ENCODE results near the gene RBM12. TPM values are rescaled to one million over a fixed set of nuclear protein-coding genes. Genes with fewer than 3 reads are reported as not detected.

Gene RBM12
- total and polyA plus RNA-seq, 4 donors = 3.4 to 20.0 (median 15.8) TPM

- Histone ChIP-seq H3K9me3 (ENCODE audit: control insufficient read depth in 4 of 4, low read length in 3 of 4) (no peaks in the 10 kb centered on the region), H3K9ac (ENCODE audit: low read depth in 1 of 2, low read length in 2 of 2) (no peak overlapping the region), H3K27ac (ENCODE audit: low read depth in 1 of 2, low read length in 2 of 2) (no peak overlapping the region), H3K4me1 (ENCODE audit: control insufficient read depth in 4 of 4, insufficient read depth in 4 of 4, low read length in 3 of 4) (peaks cover 0 to 4% (median 4%) of the 10 kb centered on the region in 4 donors), H3K36me3 (ENCODE audit: control insufficient read depth in 4 of 4, insufficient read depth in 3 of 4, low read depth in 1 of 4, low read length in 3 of 4) (peaks cover 10 to 57% (median 35%) of the 10 kb centered on the region in 4 donors), H3K4me3 (ENCODE audit: low read depth in 1 of 3, low read length in 3 of 3) (no peak overlapping the region), H3K27me3 (ENCODE audit: control insufficient read depth in 4 of 4, insufficient read depth in 4 of 4, low read length in 3 of 4) (no peaks in the 10 kb centered on the region)
- 90% methylated on average over 12 of the region's 12 CpGs for WGBS
- DNase-seq (ENCODE audit: low spot score) = no peak
- TF ChIP-seq REST (IDR thresholded peaks at IDR 0.05) (no peak), GABPA (IDR thresholded peaks at IDR 0.05 in 1 of 2, conservative IDR thresholded peaks at IDR 0.05 in 1 of 2) (no peak), YY1 (IDR thresholded peaks at IDR 0.05) (no peak), JUND (IDR thresholded peaks at IDR 0.05) (peak in 1 of 2 donors; percentile 14), RXRA (IDR thresholded peaks at IDR 0.05) (no peak), EGR1 (IDR thresholded peaks at IDR 0.05; ENCODE audit: low read depth in 2 of 2) (no peak), HNF4G (IDR thresholded peaks at IDR 0.05) (no peak), FOXA1 (IDR thresholded peaks at IDR 0.05) (peak; percentile 13), RAD21 (IDR thresholded peaks at IDR 0.05) (no peak), FOXA2 (IDR thresholded peaks at IDR 0.05) (peak; percentile 20), SP1 (IDR thresholded peaks at IDR 0.05) (no peak), HNF4A (conservative IDR thresholded peaks at IDR 0.05) (peak; percentile 15 to 24), NR2F2 (IDR thresholded peaks at IDR 0.05) (no peak), MAX (IDR thresholded peaks at IDR 0.05) (no peak)
Measured at GRCh38 chr20:35629427-35630145, 35.1 kb downstream of the RBM12 start.

- Histone ChIP-seq H3K36me3 (ENCODE audit: control insufficient read depth in 4 of 4, insufficient read depth in 3 of 4, low read depth in 1 of 4, low read length in 3 of 4) (peaks cover 11 to 55% (median 35%) of the 10 kb centered on the region in 4 donors), H3K27me3 (ENCODE audit: control insufficient read depth in 4 of 4, insufficient read depth in 4 of 4, low read length in 3 of 4) (no peaks in the 10 kb centered on the region), H3K9ac (ENCODE audit: low read depth in 1 of 2, low read length in 2 of 2) (no peak overlapping the region), H3K9me3 (ENCODE audit: control insufficient read depth in 4 of 4, low read length in 3 of 4) (no peaks in the 10 kb centered on the region), H3K4me3 (ENCODE audit: low read depth in 1 of 3, low read length in 3 of 3) (no peak overlapping the region), H3K4me1 (ENCODE audit: control insufficient read depth in 4 of 4, insufficient read depth in 4 of 4, low read length in 3 of 4) (peaks cover 0 to 4% (median 4%) of the 10 kb centered on the region in 4 donors), H3K27ac (ENCODE audit: low read depth in 1 of 2, low read length in 2 of 2) (no peak overlapping the region)
- 98% methylated on average over 8 of the region's 8 CpGs for WGBS
- DNase-seq (ENCODE audit: low spot score) = no peak
- TF ChIP-seq JUND (IDR thresholded peaks at IDR 0.05) (no peak), ATF3 (IDR thresholded peaks at IDR 0.05) (no peak), REST (IDR thresholded peaks at IDR 0.05) (no peak), RAD21 (IDR thresholded peaks at IDR 0.05) (no peak), FOXA1 (IDR thresholded peaks at IDR 0.05) (no peak)
Measured at GRCh38 chr20:35627121-35627520, 37.6 kb downstream of the RBM12 start.

All from liver (tissue), 9 donors.